B cell (primary cell): ENCODE measurements around the gene NPR2.

Experiments
- EZH2 ChIP-seq: IDR thresholded peaks from 2 replicates; pipeline ENCODE4 v1.6.1; 2012; ENCODE audit warnings: borderline replicate concordance, low read depth, mild to moderate bottlenecking, moderate library complexity, low read length; ENCODE audit not compliant: insufficient read depth, poor library complexity, severe bottlenecking
- TF ChIP-seq, protein P1 (sequence below): fragments of 200-600 bp; IDR thresholded peaks from one replicate; pipeline ENCODE4 v1.8.0; 2022; ENCODE audit warnings: antibody characterized with exemption, mild to moderate bottlenecking

DNA sequence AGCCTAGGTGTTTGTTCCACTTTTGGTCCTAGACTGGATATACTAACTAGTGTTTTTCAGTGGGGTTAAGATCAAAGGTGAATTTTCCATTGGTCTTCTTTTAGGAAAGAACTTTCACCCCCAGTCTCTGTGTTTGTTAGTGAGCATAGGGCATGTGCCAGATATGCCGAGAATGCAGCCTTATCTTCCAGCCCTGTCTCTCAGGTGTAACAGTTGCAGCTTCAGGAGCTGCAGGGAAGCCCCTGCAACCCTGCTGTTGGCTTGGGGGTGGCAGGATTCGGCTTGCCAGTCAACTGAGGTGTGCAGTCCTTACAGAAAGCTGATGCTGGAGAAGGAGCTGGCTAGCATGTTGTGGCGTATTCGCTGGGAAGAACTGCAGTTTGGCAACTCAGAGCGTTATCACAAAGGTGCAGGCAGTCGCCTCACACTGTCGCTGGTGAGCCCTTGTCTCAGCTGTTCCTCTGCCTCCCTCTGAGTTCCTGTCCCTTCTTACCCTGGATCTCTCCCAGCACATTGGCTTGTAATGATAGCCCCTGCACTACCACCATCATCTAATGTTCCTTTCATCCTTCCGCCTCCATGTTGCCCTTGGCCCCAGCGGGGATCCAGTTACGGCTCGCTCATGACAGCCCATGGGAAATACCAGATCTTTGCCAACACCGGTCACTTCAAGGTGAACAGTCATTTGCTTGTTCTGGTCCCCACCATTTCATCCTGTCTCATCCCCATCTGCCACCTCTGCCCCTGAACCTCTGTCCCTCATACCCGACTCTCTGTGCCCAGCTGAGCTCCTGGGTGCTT, 10.1 kb downstream of the NPR2 start:
- TF ChIP-seq, protein P1, sequence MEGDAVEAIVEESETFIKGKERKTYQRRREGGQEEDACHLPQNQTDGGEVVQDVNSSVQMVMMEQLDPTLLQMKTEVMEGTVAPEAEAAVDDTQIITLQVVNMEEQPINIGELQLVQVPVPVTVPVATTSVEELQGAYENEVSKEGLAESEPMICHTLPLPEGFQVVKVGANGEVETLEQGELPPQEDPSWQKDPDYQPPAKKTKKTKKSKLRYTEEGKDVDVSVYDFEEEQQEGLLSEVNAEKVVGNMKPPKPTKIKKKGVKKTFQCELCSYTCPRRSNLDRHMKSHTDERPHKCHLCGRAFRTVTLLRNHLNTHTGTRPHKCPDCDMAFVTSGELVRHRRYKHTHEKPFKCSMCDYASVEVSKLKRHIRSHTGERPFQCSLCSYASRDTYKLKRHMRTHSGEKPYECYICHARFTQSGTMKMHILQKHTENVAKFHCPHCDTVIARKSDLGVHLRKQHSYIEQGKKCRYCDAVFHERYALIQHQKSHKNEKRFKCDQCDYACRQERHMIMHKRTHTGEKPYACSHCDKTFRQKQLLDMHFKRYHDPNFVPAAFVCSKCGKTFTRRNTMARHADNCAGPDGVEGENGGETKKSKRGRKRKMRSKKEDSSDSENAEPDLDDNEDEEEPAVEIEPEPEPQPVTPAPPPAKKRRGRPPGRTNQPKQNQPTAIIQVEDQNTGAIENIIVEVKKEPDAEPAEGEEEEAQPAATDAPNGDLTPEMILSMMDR = no peak
- TF ChIP-seq EZH2 = no peak
